ENCODE measurements around the gene SFXN4. TPM values are rescaled to one million over a fixed set of nuclear protein-coding genes. Genes with fewer than 3 reads are reported as not detected.
"Not testable (repeated sequence)": the region's sequence is repeated elsewhere in the genome, so short reads cannot be mapped to it uniquely, and the experiment has no call there.

Gene SFXN4
- total RNA-seq, 6 experiments from 2014 or later, result 16.0 to 152 (median 23.8) TPM

GRCh38 chr10:119153661-119154060 is 11.9 kb downstream of the SFXN4 start:
- Histone ChIP-seq H3K4me1 (no peaks in the 10 kb centered on the region), H3K27me3 (no peaks in the 10 kb centered on the region), H3K4me3 (no peak overlapping the region), H3K27ac (no peak overlapping the region), H3K9me3 (no peaks in the 10 kb centered on the region), H3K36me3 (peaks cover 0 to 56% (median 18%) of the 10 kb centered on the region in 4 donors)
- TF ChIP-seq POLR2A (IDR thresholded peaks at IDR 0.05), result no peak
- TF ChIP-seq, protein P1, sequence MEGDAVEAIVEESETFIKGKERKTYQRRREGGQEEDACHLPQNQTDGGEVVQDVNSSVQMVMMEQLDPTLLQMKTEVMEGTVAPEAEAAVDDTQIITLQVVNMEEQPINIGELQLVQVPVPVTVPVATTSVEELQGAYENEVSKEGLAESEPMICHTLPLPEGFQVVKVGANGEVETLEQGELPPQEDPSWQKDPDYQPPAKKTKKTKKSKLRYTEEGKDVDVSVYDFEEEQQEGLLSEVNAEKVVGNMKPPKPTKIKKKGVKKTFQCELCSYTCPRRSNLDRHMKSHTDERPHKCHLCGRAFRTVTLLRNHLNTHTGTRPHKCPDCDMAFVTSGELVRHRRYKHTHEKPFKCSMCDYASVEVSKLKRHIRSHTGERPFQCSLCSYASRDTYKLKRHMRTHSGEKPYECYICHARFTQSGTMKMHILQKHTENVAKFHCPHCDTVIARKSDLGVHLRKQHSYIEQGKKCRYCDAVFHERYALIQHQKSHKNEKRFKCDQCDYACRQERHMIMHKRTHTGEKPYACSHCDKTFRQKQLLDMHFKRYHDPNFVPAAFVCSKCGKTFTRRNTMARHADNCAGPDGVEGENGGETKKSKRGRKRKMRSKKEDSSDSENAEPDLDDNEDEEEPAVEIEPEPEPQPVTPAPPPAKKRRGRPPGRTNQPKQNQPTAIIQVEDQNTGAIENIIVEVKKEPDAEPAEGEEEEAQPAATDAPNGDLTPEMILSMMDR (IDR thresholded peaks at IDR 0.05), result no peak
- DNase-seq, result no peak
- intact Hi-C loops (cut with DNase I), result no loop called here
- WGBS (ENCODE audit: insufficient coverage, low coverage, low lambda C conversion rate, missing lambda C conversion rate), result no CpG with 5 or more reads among the region's 12 CpGs
- no peak for ATAC-seq

DNA sequence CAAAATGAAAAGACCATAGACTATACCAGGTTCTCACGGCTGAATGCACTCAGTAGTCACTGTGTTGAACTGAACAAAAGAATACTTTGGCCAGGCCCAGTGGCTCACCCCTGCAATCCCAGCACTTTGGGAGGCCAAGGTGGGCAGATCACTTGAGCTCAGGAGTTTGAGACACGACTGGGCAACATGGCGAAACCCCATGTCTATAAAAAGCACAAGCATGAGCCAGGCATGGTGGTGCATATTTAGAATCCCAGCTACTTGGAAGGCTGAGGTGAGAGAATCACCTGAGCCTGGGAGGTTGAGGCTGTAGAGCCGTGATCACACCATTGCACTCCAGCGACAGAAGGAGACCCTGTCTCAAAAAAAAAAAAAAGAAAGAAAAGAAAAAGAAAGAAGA is 12.5 kb downstream of the SFXN4 start:
- DNase-seq (no peak), ATAC-seq (no peak)
- intact Hi-C loops (cut with DNase I), result no loop called here
- TF ChIP-seq POLR2A (IDR thresholded peaks at IDR 0.05), result no peak
- TF ChIP-seq, protein P1 (IDR thresholded peaks at IDR 0.05), result no peak
- H3K36me3 ChIP-seq, result peaks cover 0 to 54% (median 17%) of the 10 kb centered on the region in 4 donors
- no peaks in the 10 kb centered on the region for H3K4me1 ChIP-seq
- no peaks in the 10 kb centered on the region for H3K27me3 ChIP-seq
- 95% methylated on average over 5 of the region's 5 CpGs for WGBS (ENCODE audit: insufficient coverage, low coverage, low lambda C conversion rate, missing lambda C conversion rate)
- H3K9me3 ChIP-seq, result no peaks in the 10 kb centered on the region
- H3K4me3 ChIP-seq, result no peak overlapping the region
- no peak overlapping the region for H3K27ac ChIP-seq

DNA sequence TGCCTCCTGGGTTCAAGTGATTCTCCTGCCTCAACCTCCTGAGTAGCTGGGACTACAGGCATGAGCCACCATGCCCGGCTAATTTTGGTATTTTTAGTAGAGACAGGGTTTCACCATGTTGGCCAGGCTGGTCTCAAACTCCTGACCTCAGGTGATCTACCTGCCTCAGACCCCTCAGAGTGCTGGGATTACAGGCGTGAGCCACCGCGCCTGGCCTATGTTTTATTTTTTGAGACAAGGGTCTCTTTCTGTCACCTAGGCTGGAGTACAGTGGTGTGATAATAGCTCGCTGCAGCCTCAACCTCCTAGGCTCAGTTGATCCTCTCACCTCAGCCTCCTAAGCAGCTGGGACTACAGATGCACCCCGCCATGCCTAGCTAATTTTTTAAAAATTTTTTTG is 13.9 kb downstream of the SFXN4 start:
- peaks cover 0 to 54% (median 24%) of the 10 kb centered on the region in 4 donors for H3K36me3 ChIP-seq
- H3K9me3 ChIP-seq; ATAC-seq; H3K27me3 ChIP-seq; intact Hi-C loops (cut with DNase I); DNase-seq; H3K4me1 ChIP-seq; H3K4me3 ChIP-seq; H3K27ac ChIP-seq: not testable (repeated sequence)
- WGBS (ENCODE audit: insufficient coverage, low coverage, low lambda C conversion rate, missing lambda C conversion rate), result 93% methylated on average over 3 of the region's 6 CpGs

- TF ChIP-seq POLR2A (IDR thresholded peaks at IDR 0.05), result no peak
- TF ChIP-seq, protein P1 (IDR thresholded peaks at IDR 0.05), result no peak
- no peak for ATAC-seq
- H3K4me1 ChIP-seq, result no peaks in the 10 kb centered on the region
- H3K36me3 ChIP-seq, result peaks cover 0 to 42% (median 20%) of the 10 kb centered on the region in 4 donors
- 93% methylated on average over 10 of the region's 13 CpGs for WGBS (ENCODE audit: insufficient coverage, low coverage, low lambda C conversion rate, missing lambda C conversion rate)
- intact Hi-C loops (cut with DNase I), result no loop called here
- H3K27ac ChIP-seq, result no peak overlapping the region
- H3K27me3 ChIP-seq, result no peaks in the 10 kb centered on the region
- no peak for DNase-seq
- no peaks in the 10 kb centered on the region for H3K9me3 ChIP-seq
- H3K4me3 ChIP-seq, result no peak overlapping the region
Measured at GRCh38 chr10:119149729-119150128, 15.8 kb downstream of the SFXN4 start.

DNA sequence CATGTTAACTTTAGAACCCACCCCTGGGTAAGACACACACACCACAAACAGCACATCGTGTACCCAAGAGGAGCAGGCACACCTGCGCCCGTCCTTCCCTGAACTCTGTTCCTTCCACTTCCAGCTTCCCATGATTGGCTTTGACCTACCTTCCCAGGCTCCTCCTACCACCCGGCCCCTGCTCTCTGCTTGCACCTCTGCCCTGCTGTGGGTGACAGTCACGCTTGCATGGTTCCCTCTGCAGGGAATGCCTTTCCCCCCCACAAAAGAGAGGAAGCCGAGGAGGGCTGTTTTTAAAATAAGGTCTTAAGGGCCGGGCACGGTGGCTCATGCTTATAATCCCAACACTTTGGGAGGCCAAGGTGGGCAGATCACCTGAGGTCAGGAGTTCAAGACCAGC is 16.4 kb downstream of the SFXN4 start:
- TF ChIP-seq, protein P1 (IDR thresholded peaks at IDR 0.05), result no peak
- no peak for TF ChIP-seq POLR2A (IDR thresholded peaks at IDR 0.05)
- DNase-seq (no peak), ATAC-seq (no peak)
- 91% methylated on average over 6 of the region's 8 CpGs for WGBS (ENCODE audit: insufficient coverage, low coverage, low lambda C conversion rate, missing lambda C conversion rate)
- intact Hi-C loops (cut with DNase I), result no loop called here
- no peaks in the 10 kb centered on the region for H3K27me3 ChIP-seq
- no peak overlapping the region for H3K4me3 ChIP-seq
- H3K4me1 ChIP-seq, result no peaks in the 10 kb centered on the region
- H3K36me3 ChIP-seq, result peaks cover 0 to 37% (median 16%) of the 10 kb centered on the region in 4 donors
- no peaks in the 10 kb centered on the region for H3K9me3 ChIP-seq
- no peak overlapping the region for H3K27ac ChIP-seq

All from right lobe of liver (tissue), 6 donors.